H1 (cell line): ENCODE data around the gene AHRR. TPM values are rescaled to one million over a fixed set of nuclear protein-coding genes. Genes with fewer than 3 reads are reported as not detected.

Source experiments
- CTCF ChIA-PET: fragments of 300-600 bp; sonication (Branson Sonifier 250); formaldehyde crosslinking; loops from one replicate; lab custom pipeline; 2021; ENCODE audit not compliant: partially characterized antibody; lab: Charles Lee
- POLR2A ChIA-PET: fragments of 300-600 bp; sonication (Branson Sonifier 250); formaldehyde crosslinking; loops from one replicate; lab custom pipeline; 2021; ENCODE audit warnings: inconsistent platforms; ENCODE audit not compliant: partially characterized antibody; lab: Charles Lee
- DNase-seq, 2 experiments: peaks; one replicate each; pipeline versions ENCODE4 v3.0.0 to v3.0.0-alpha.2; 2010 to 2022; ENCODE audit warnings: low spot score in 2 of 2, low read depth in 1 of 2, mixed read lengths in 1 of 2
- FAIRE-seq: peaks from 2 replicates; lab custom pipeline; 2011; peaks lifted over from hg19 to GRCh38; lab: Jason Lieb, UNC
- H2AFZ ChIP-seq: 2 replicates; pipeline ENCODE4 v1.8.1; 2012; ENCODE audit warnings: low read length, inconsistent platforms
- H2AK5ac ChIP-seq: 2 replicates; pipeline ENCODE4 v1.6.1; 2013; ENCODE audit warnings: low read depth, low read length
- H2BK120ac ChIP-seq: replicated peaks from 2 replicates; pipeline ENCODE3; 2013; ENCODE audit warnings: low read depth, low read length, inconsistent platforms
- H2BK12ac ChIP-seq: 2 replicates; pipeline ENCODE4 v1.6.1; 2013; ENCODE audit warnings: low read depth, low read length
- H2BK15ac ChIP-seq: 2 replicates; pipeline ENCODE4 v1.6.1; 2013; ENCODE audit warnings: low read length
- H2BK20ac ChIP-seq: 2 replicates; pipeline ENCODE4 v1.6.1; 2013; ENCODE audit warnings: low read length
- H2BK5ac ChIP-seq: 2 replicates; pipeline ENCODE4 v1.6.1; 2013; ENCODE audit warnings: low read depth, low read length
- H3K14ac ChIP-seq: 2 replicates; pipeline ENCODE4 v1.6.1; 2013; ENCODE audit warnings: inconsistent platforms; ENCODE audit not compliant: insufficient read length
- H3K18ac ChIP-seq: 2 replicates; pipeline ENCODE4 v1.6.1; 2013; ENCODE audit warnings: low read length; ENCODE audit errors: extremely low read depth
- H3K23ac ChIP-seq: 2 replicates; pipeline ENCODE4 v1.6.1; 2013; ENCODE audit warnings: inconsistent platforms; ENCODE audit not compliant: insufficient read length
- H3K23me2 ChIP-seq: 2 replicates; pipeline ENCODE4 v1.6.1; 2013; ENCODE audit warnings: low read depth, low read length
- H3K27ac ChIP-seq: 2 replicates; pipeline ENCODE4 v1.6.1; 2011; ENCODE audit warnings: low read depth, low read length, inconsistent platforms
- H3K27me3 ChIP-seq, 4 experiments: replicated peaks in 1 of 4; 1 replicate in 1 of 4; 2 replicates in 3 of 4; pipeline versions ENCODE4 v1.6.1 to v1.8.1; 2011 to 2013; ENCODE audit warnings: low read length in 3 of 4, mild to moderate bottlenecking in 3 of 4, inconsistent platforms in 2 of 4, mixed read lengths in 2 of 4, moderate library complexity in 1 of 4; ENCODE audit not compliant: control insufficient read depth in 3 of 4, insufficient read depth in 3 of 4; ENCODE audit errors: extremely low read depth in 1 of 4
- H3K36me3 ChIP-seq, 4 experiments: 2 replicates each; pipeline versions ENCODE4 v1.6.1 to v1.8.1; 2011 to 2013; ENCODE audit warnings: mild to moderate bottlenecking in 4 of 4, low read length in 3 of 4, moderate library complexity in 2 of 4, control low read depth in 1 of 4, inconsistent platforms in 1 of 4; ENCODE audit not compliant: insufficient read depth in 4 of 4, control insufficient read depth in 2 of 4
- H3K4ac ChIP-seq: replicated peaks from 2 replicates; pipeline ENCODE3; 2013; ENCODE audit warnings: low read length, low read depth, mixed read lengths, inconsistent platforms; ENCODE audit not compliant: insufficient read length
- H3K4me1 ChIP-seq, 4 experiments: replicated peaks in 1 of 4; 1 replicate in 1 of 4; 2 replicates in 3 of 4; pipeline versions ENCODE4 v1.6.1 to v1.8.1; 2011 to 2013; ENCODE audit warnings: low read length in 3 of 4, inconsistent platforms in 2 of 4, mixed read lengths in 1 of 4; ENCODE audit not compliant: insufficient read depth in 4 of 4, control insufficient read depth in 3 of 4
- H3K4me2 ChIP-seq, 2 experiments: 2 replicates each; pipeline versions ENCODE4 v1.6.1 to v1.8.1; 2011 to 2013; ENCODE audit warnings: low read depth in 2 of 2, low read length in 2 of 2, control low read depth in 1 of 2, inconsistent platforms in 1 of 2, mild to moderate bottlenecking in 1 of 2; ENCODE audit not compliant: insufficient read depth in 1 of 2
- H3K4me3 ChIP-seq, 4 experiments: fragments of 200-600, 300-600 bp in 1 of 4; sonication (generic), shearing (Covaris generic), sonication (Bioruptor Twin) in 1 of 4; 2 replicates each; pipeline versions ENCODE4 v1.5.1 to v1.8.1; 2011 to 2016; ENCODE audit warnings: low read length in 4 of 4, low read depth in 3 of 4, control low read depth in 2 of 4, inconsistent platforms in 2 of 4, mild to moderate bottlenecking in 2 of 4, mixed read lengths in 1 of 4, moderate library complexity in 1 of 4; ENCODE audit not compliant: insufficient read depth in 2 of 4; ENCODE audit errors: extremely low read depth in 1 of 4
- H3K56ac ChIP-seq: replicated peaks from 2 replicates; pipeline ENCODE3; 2013; ENCODE audit warnings: low read depth, mild to moderate bottlenecking, mixed read lengths, low read length, inconsistent platforms; ENCODE audit not compliant: insufficient read length
- H3K79me1 ChIP-seq: 2 replicates; pipeline ENCODE4 v1.6.1; 2013; ENCODE audit warnings: low read depth, low read length, control low read depth
- H3K79me2 ChIP-seq, 2 experiments: 2 replicates each; pipeline versions ENCODE4 v1.6.1 to v1.8.1; 2012 to 2013; ENCODE audit warnings: low read length in 2 of 2, mild to moderate bottlenecking in 2 of 2, inconsistent platforms in 1 of 2; ENCODE audit not compliant: insufficient read depth in 2 of 2, control insufficient read depth in 1 of 2
- H3K9ac ChIP-seq, 4 experiments: replicated peaks in 1 of 4; 1 replicate in 1 of 4; 2 replicates in 3 of 4; pipeline versions ENCODE4 v1.6.1 to v1.8.1; 2011 to 2013; ENCODE audit warnings: low read depth in 3 of 4, low read length in 3 of 4, control low read depth in 2 of 4, mild to moderate bottlenecking in 2 of 4, moderate library complexity in 2 of 4, inconsistent platforms in 1 of 4; ENCODE audit errors: extremely low read depth in 1 of 4
- H3K9me3 ChIP-seq, 2 experiments: 2 replicates each; pipeline versions ENCODE4 v1.6.1 to v1.8.1; 2012 to 2013; ENCODE audit warnings: mild to moderate bottlenecking in 2 of 2, moderate library complexity in 2 of 2, control low read depth in 1 of 2, inconsistent platforms in 1 of 2, low read depth in 1 of 2, low read length in 1 of 2, mixed read lengths in 1 of 2; ENCODE audit not compliant: insufficient read depth in 2 of 2
- H4K20me1 ChIP-seq, 2 experiments: replicated peaks in 1 of 2; 2 replicates each; pipeline versions ENCODE3 to v1.8.1; 2011 to 2013; ENCODE audit warnings: inconsistent platforms in 2 of 2, low read length in 2 of 2, mild to moderate bottlenecking in 1 of 2; ENCODE audit not compliant: insufficient read depth in 2 of 2, control insufficient read depth in 1 of 2
- H4K5ac ChIP-seq: 2 replicates; pipeline ENCODE4 v1.6.1; 2013; ENCODE audit warnings: low read length, low read depth, mixed read lengths, inconsistent platforms; ENCODE audit not compliant: insufficient read length
- H4K8ac ChIP-seq: 2 replicates; pipeline ENCODE4 v1.8.0; 2013; ENCODE audit warnings: mild to moderate bottlenecking, moderate library complexity, low read length, inconsistent platforms; ENCODE audit not compliant: insufficient read depth; ENCODE audit errors: extremely low read depth
- H4K91ac ChIP-seq: replicated peaks from 2 replicates; pipeline ENCODE3; 2013; ENCODE audit warnings: low read length, mixed read lengths, inconsistent platforms; ENCODE audit not compliant: insufficient read length
- CREB1 ChIP-seq: IDR thresholded peaks from 2 replicates; pipeline ENCODE4 v1.6.1; 2012; ENCODE audit warnings: inconsistent platforms
- RBBP5 ChIP-seq: IDR thresholded peaks from 2 replicates; pipeline ENCODE4 v1.7.1; 2012; ENCODE audit warnings: low read depth, mild to moderate bottlenecking, inconsistent platforms, low read length, moderate library complexity, borderline replicate concordance
- WGBS, 2 experiments: shearing (Covaris generic) in 1 of 2; methylation state at CpG; one replicate each; pipeline versions ENCODE4 v1.1.6 to v1.1.7; 2013 to 2015; ENCODE audit warnings: low lambda C conversion rate in 2 of 2, mixed read lengths in 2 of 2, inconsistent platforms in 1 of 2, low coverage in 1 of 2, missing lambda C conversion rate in 1 of 2; ENCODE audit not compliant: insufficient replicate concordance in 2 of 2, insufficient coverage in 1 of 2, insufficient read length in 1 of 2; ENCODE audit errors: extremely low coverage in 1 of 2, missing lambda C conversion rate in 1 of 2; 5-methylcytosine and 5-hydroxymethylcytosine counted together
- polyA plus RNA-seq, 7 experiments: library from polyadenylated mRNA; depleted of rRNA in 3 of 7; stranded (reverse) in 5 of 7; unstranded in 2 of 7; fragments of >200 nt in 5 of 7; fragments of 200-250 nt in 2 of 7; gene quantifications; 1 replicate in 5 of 7; 2 replicates in 1 of 7; 4 replicates in 1 of 7; pipeline versions ENCODE4 v1.2.1 to v1.2.3, GENCODE V29; 2011 to 2013; ENCODE audit warnings: missing spikeins in 2 of 7, mixed read lengths in 2 of 7
- total RNA-seq: library from RNA; stranded (reverse); fragmentation: NEBNext Ultra II Directional; extraction: Animal tissue kit (Norgen Biotek cat#: 25700); gene quantifications from 2 replicates; pipeline ENCODE4 v1.2.1, GENCODE V29; 2021

Gene AHRR
- total and polyA plus RNA-seq, 2 of the 8 experiments (the other 6 are each of a cell fraction or from before 2014, with no cell fraction given) = 0.41 to 0.80 TPM

- H2BK120ac ChIP-seq = no peak overlapping the region
- H3K23ac ChIP-seq = no peak overlapping the region
- no peak overlapping the region for H2BK12ac ChIP-seq
- H2BK5ac ChIP-seq = no peak overlapping the region
- peaks cover 0 to 11% (median 6%) of the 10 kb centered on the region in 4 experiments; a peak in 4 of 7 replicates for H3K4me1 ChIP-seq
- no peak for DNase-seq
- no peak overlapping the region for H3K27ac ChIP-seq
- H3K79me2 ChIP-seq = no peaks in the 10 kb centered on the region
- 0 out of 8 replicates have a peak, but pooled peaks cover 0 to 2% (median 0%) of the 10 kb centered on the region in 4 experiments for H3K36me3 ChIP-seq
- peaks cover 15% of the 10 kb centered on the region; the same call in 1 of the 2 replicates for H3K23me2 ChIP-seq
- ChIA-PET POLR2A (interaction anchor here (0.6 to 1.8 kb wide), 6 partner anchors 11 to 379 kb away, joined by 3 to 6 read pairs (median 4); partner anchors contain the start of gene ZDHHC11), CTCF (interaction anchor here (1.0 to 1.4 kb wide), 3 partner anchors 25 to 101 kb away, joined by 3 to 5 read pairs (median 3); no protein-coding TSS in a partner anchor)
- H4K8ac ChIP-seq = no peak overlapping the region; the same call in 1 of the 2 replicates
- H4K5ac ChIP-seq = no peak overlapping the region
- H3K9ac ChIP-seq = no peak overlapping the region
- H3K18ac ChIP-seq = no peak overlapping the region
- no peak for FAIRE-seq
- no peak overlapping the region for H3K14ac ChIP-seq
- peak overlapping the region; percentile 40 for H4K91ac ChIP-seq
- H2AFZ ChIP-seq = no peak overlapping the region
- no peak overlapping the region for H2AK5ac ChIP-seq
- H2BK20ac ChIP-seq = no peak overlapping the region
- H4K20me1 ChIP-seq = peaks cover 2 to 21% of the 10 kb centered on the region in 2 experiments
- H3K4me2 ChIP-seq = peak overlapping the region; percentile 44 to 81; a peak in 3 of 4 replicates
- H3K79me1 ChIP-seq = no peaks in the 10 kb centered on the region; the same call in 1 of the 2 replicates
- H3K27me3 ChIP-seq = peaks cover 13 to 32% (median 27%) of the 10 kb centered on the region in 4 experiments
- peak overlapping the region in 2 of 4 experiments; percentile 46 to 67; a peak in 2 of 8 replicates for H3K4me3 ChIP-seq
- no peak overlapping the region for H3K56ac ChIP-seq
- 93% methylated on average over 6 of the region's 6 CpGs; no CpG with 5 or more reads in 1 of the 2 experiments for WGBS, 2 experiments
- H3K4ac ChIP-seq = no peak overlapping the region
- H3K9me3 ChIP-seq = no peaks in the 10 kb centered on the region
- H2BK15ac ChIP-seq = no peak overlapping the region
- no peak for TF ChIP-seq RBBP5
- TF ChIP-seq CREB1 = no peak
Observed at GRCh38 chr5:471750-472058, 150.2 kb downstream of the AHRR start.
